Muscle layer of duodenum (tissue), 2 donors: ENCODE measurements around the gene ANO2.

ENCODE experiments used
- H3K27ac ChIP-seq: one replicate; pipeline ENCODE4 v1.7.0; 2013; ENCODE audit warnings: mild to moderate bottlenecking, low read length
- H3K27me3 ChIP-seq: one replicate; pipeline ENCODE4 v1.7.0; 2013; ENCODE audit warnings: low read depth, mild to moderate bottlenecking, control low read depth, low read length
- H3K36me3 ChIP-seq, 2 donors: one replicate each; pipeline ENCODE4 v1.7.0; 2013; ENCODE audit warnings: low read length in 2 of 2, control low read depth in 1 of 2, mild to moderate bottlenecking in 1 of 2; ENCODE audit not compliant: insufficient read depth in 2 of 2, control insufficient read depth in 1 of 2
- H3K4me1 ChIP-seq, 2 donors: one replicate each; pipeline ENCODE4 v1.7.0; 2013; ENCODE audit warnings: low read length in 2 of 2, mild to moderate bottlenecking in 2 of 2, control low read depth in 1 of 2, moderate library complexity in 1 of 2; ENCODE audit not compliant: insufficient read depth in 2 of 2, control insufficient read depth in 1 of 2
- H3K4me3 ChIP-seq, 2 donors: one replicate each; pipeline ENCODE4 v1.7.0; 2013; ENCODE audit warnings: low read length in 2 of 2, low read depth in 1 of 2, mild to moderate bottlenecking in 1 of 2
- H3K9me3 ChIP-seq, 2 donors: one replicate each; pipeline ENCODE4 v1.7.0; 2013; ENCODE audit warnings: low read length in 2 of 2, control low read depth in 1 of 2, mild to moderate bottlenecking in 1 of 2; ENCODE audit not compliant: control insufficient read depth in 1 of 2
- donor health status: healthy.

ANO2 gene

GRCh38 chr12:5585178-5585577 lies 359.9 kb downstream of the ANO2 start:
- Histone ChIP-seq H3K27me3 (no peaks in the 10 kb centered on the region), H3K27ac (no peak overlapping the region), H3K4me3 (no peak overlapping the region), H3K9me3 (no peaks in the 10 kb centered on the region), H3K4me1 (no peaks in the 10 kb centered on the region), H3K36me3 (no peaks in the 10 kb centered on the region)

DNA sequence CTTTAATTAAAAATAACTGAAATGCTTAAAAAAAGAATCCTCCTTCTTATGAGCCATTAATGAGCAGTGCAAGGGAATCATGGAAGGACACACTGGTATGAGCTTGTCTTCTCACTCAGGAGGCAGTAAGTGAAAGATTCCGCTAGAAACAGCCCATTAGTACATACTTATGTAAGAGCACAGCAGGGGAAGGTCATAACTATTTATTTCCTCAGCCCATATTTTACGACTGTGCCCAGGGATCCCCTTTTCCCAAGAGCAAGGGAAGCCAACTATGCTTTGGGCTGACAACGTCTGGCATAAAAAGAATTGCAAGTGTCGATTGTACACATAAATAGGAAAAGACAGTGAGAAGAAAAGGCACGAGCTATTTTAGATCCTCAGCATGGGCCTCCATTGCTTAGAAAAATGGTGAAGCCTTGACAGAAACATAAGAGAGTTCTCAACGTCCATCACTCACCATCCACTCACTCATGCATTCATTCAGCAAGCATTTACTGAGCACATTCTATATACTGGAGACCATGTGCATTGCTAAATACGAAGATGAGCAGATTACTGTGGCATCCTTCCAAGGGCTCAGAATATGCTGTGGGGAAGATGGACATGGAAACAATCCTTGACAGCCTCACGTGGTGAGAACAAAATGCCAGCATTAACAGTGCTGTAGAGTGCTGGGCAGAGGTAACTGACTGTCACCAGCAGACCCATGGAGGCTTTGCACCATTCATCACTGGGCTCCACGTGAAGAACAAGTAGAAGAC lies 360.5 kb downstream of the ANO2 start:
- Histone ChIP-seq H3K27ac (no peak overlapping the region), H3K36me3 (no peaks in the 10 kb centered on the region), H3K4me1 (no peaks in the 10 kb centered on the region), H3K9me3 (no peaks in the 10 kb centered on the region), H3K27me3 (no peaks in the 10 kb centered on the region), H3K4me3 (no peak overlapping the region)

- Histone ChIP-seq H3K27ac (no peak overlapping the region), H3K9me3 (no peaks in the 10 kb centered on the region), H3K27me3 (no peaks in the 10 kb centered on the region), H3K36me3 (no peaks in the 10 kb centered on the region), H3K4me1 (peaks cover 0 to 3% of the 10 kb centered on the region in 2 donors), H3K4me3 (no peak overlapping the region)
These were observed 362.5 kb downstream of the ANO2 start for GRCh38 chr12:5582541-5582940.

DNA sequence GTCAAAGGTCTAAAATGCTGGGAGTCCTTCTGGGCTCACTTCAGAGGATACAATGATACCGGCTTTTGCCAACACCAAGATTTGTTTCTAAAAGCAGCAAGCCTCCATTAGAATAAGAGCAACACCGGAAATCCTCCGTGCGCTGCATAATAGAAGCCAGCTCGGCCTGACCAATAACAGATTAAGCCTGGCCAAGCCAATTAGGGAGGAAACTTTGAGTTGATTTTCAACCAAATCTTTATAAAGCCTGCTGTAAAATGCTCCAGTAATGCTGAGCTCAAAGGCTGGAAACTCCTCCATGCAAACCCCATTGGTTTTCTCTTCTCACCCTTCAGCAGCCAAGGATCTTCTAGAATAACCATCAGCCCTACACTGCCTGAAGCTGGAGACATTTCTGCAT lies 363.0 kb downstream of the ANO2 start:
- peaks cover 0 to 6% of the 10 kb centered on the region in 2 donors for H3K4me1 ChIP-seq
- H3K27me3 ChIP-seq, result no peaks in the 10 kb centered on the region
- no peaks in the 10 kb centered on the region for H3K9me3 ChIP-seq
- no peak overlapping the region for H3K4me3 ChIP-seq
- H3K27ac ChIP-seq, result no peak overlapping the region
- H3K36me3 ChIP-seq, result no peaks in the 10 kb centered on the region

- Histone ChIP-seq H3K27ac (no peak overlapping the region), H3K27me3 (no peaks in the 10 kb centered on the region), H3K9me3 (no peaks in the 10 kb centered on the region), H3K4me1 (peaks cover 0 to 6% of the 10 kb centered on the region in 2 donors), H3K36me3 (no peaks in the 10 kb centered on the region), H3K4me3 (no peak overlapping the region)
These were observed 363.4 kb downstream of the ANO2 start for GRCh38 chr12:5581616-5582015.

- Histone ChIP-seq H3K4me3 (no peak overlapping the region), H3K27ac (no peak overlapping the region), H3K4me1 (peaks cover 0 to 6% of the 10 kb centered on the region in 2 donors), H3K36me3 (no peaks in the 10 kb centered on the region), H3K9me3 (no peaks in the 10 kb centered on the region), H3K27me3 (no peaks in the 10 kb centered on the region)
These were observed 364.0 kb downstream of the ANO2 start for GRCh38 chr12:5581019-5581418.

GRCh38 chr12:5578775-5579174 lies 366.3 kb downstream of the ANO2 start:
- Histone ChIP-seq H3K4me1 (peaks cover 0 to 6% of the 10 kb centered on the region in 2 donors), H3K4me3 (no peak overlapping the region), H3K36me3 (no peaks in the 10 kb centered on the region), H3K9me3 (no peaks in the 10 kb centered on the region), H3K27me3 (no peaks in the 10 kb centered on the region), H3K27ac (no peak overlapping the region)

- no peaks in the 10 kb centered on the region for H3K36me3 ChIP-seq
- H3K4me3 ChIP-seq, result no peak overlapping the region
- no peak overlapping the region for H3K27ac ChIP-seq
- H3K9me3 ChIP-seq, result no peaks in the 10 kb centered on the region
- H3K4me1 ChIP-seq, result peaks cover 0 to 6% of the 10 kb centered on the region in 2 donors
- no peaks in the 10 kb centered on the region for H3K27me3 ChIP-seq
These were observed 367.3 kb downstream of the ANO2 start for GRCh38 chr12:5577741-5578140.

GRCh38 chr12:5577211-5577612 lies 367.8 kb downstream of the ANO2 start:
- H3K27ac ChIP-seq, result no peak overlapping the region
- no peaks in the 10 kb centered on the region for H3K9me3 ChIP-seq
- H3K36me3 ChIP-seq, result no peaks in the 10 kb centered on the region
- peaks cover 0 to 6% of the 10 kb centered on the region in 2 donors for H3K4me1 ChIP-seq
- no peaks in the 10 kb centered on the region for H3K27me3 ChIP-seq
- H3K4me3 ChIP-seq, result no peak overlapping the region

DNA sequence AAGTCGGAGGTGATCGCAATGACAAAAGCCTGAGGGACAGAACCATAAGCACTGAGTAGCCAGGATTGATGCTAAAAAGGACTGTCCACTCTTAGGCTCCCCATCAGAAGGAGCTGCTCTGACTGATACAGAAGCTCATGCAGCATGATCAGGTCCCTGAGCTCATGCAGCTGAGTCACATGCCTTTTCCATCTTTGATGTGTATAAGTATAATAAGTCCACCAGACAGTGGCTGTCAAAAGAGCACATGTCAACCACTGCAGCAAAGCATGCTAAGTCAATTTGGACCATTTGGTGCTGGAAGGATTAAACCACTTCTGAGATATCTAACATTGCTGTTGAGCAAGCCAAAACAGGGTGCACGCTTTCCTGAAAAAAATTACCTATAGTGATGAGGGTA lies 369.1 kb downstream of the ANO2 start:
- Histone ChIP-seq H3K4me3 (no peak overlapping the region), H3K36me3 (no peaks in the 10 kb centered on the region), H3K9me3 (no peaks in the 10 kb centered on the region), H3K4me1 (peaks cover 0 to 6% of the 10 kb centered on the region in 2 donors), H3K27ac (no peak overlapping the region), H3K27me3 (no peaks in the 10 kb centered on the region)

DNA sequence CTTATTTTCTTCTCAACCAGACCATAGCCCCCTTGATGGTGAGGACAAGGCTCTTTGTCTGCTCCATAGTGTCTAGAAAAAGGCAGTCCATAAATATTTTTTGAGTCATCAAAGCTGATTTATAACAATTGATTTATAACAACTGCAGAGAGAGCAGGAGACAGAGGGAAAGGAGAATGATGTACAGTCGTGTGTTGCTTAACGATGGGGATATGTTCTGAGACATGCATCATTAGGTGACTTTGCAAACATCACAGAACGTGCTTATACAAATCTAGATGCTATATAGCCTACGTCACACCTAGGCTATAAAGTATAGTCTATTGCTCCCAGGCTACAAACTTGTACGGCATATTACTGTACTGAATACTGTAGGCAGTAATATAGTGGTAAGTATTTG lies 369.8 kb downstream of the ANO2 start:
- Histone ChIP-seq H3K4me1 (peaks cover 0 to 6% of the 10 kb centered on the region in 2 donors), H3K27me3 (no peaks in the 10 kb centered on the region)

DNA sequence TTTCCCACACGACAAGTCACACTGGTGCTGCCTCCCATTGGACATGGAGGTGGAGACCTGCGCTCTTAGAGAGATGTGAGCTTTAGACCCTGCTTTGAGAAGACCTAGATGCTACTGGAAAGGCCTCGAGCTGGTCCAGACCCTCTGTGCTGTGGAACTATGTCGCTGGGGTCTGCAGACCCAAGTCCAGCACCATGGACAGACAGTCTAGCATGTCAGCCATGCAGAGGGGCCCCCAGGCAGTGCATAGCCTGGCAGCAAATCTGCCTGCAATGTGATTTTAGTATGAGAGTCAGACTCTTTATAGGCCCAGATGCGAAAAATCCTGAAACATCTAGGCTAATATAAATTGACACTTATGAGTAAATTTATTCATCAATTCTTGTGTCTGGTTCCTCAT lies 371.7 kb downstream of the ANO2 start:
- Histone ChIP-seq H3K27ac (no peak overlapping the region), H3K4me3 (no peak overlapping the region), H3K27me3 (no peaks in the 10 kb centered on the region), H3K36me3 (no peaks in the 10 kb centered on the region), H3K9me3 (no peaks in the 10 kb centered on the region), H3K4me1 (peaks cover 0 to 6% of the 10 kb centered on the region in 2 donors)

More for the DNA sequence above, 369.8 kb downstream of the ANO2 start:
- Histone ChIP-seq H3K4me3 (no peak overlapping the region), H3K27ac (no peak overlapping the region), H3K36me3 (no peaks in the 10 kb centered on the region), H3K9me3 (no peaks in the 10 kb centered on the region)
